ENCODE measurements around the gene RAET1E.
A peak's percentile ranks its signal among the peaks of the same experiment; 100 is the strongest.
"Not testable (repeated sequence)": the region's sequence is repeated elsewhere in the genome, so short reads cannot be mapped to it uniquely, and the experiment has no call there.

RAET1E gene

DNA sequence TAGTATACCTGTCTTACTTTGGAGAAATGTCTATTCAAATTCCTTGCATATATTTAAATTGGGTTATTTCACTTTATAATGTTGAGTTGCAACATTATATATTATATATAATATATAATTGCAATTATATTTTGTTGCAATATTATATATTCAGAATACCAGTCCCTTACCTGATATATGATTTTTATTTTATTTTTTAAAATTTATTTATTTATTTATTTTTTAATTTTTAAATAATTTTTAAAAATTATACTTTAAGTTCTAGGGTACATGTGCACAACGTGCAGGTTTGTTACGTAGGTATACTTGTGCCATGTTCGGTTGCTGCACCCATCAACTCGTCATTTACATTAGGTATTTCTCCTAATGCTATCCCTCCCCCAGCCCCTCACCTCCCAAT is 29.1 kb upstream of the RAET1E start:
- H3K79me1 ChIP-seq (ENCODE audit: low read length); H4K91ac ChIP-seq (ENCODE audit: low read depth, low read length); H2BK120ac ChIP-seq (ENCODE audit: insufficient read depth, low read length, poor library complexity); H2BK12ac ChIP-seq (ENCODE audit: low read length); DNase-seq; H4K12ac ChIP-seq (ENCODE audit: low read depth, low read length); H3K18ac ChIP-seq (ENCODE audit: low read length); H3K79me2 ChIP-seq (ENCODE audit: control insufficient read depth, insufficient read depth, low read length, poor library complexity); H3K4me3 ChIP-seq (ENCODE audit: low read depth, low read length); H3K4me2 ChIP-seq (ENCODE audit: low read length); H3K23ac ChIP-seq (ENCODE audit: low read length); H3K27ac ChIP-seq (ENCODE audit: low read depth, low read length); H3K36me3 ChIP-seq (ENCODE audit: control insufficient read depth in 1 of 2, insufficient read depth in 2 of 2, low read length in 2 of 2); H3K9ac ChIP-seq (ENCODE audit: low read length); H2AFZ ChIP-seq (ENCODE audit: insufficient read depth, low read length, poor library complexity); H2BK5ac ChIP-seq (ENCODE audit: low read depth, low read length, poor library complexity); H3K4ac ChIP-seq (ENCODE audit: low read depth, low read length); H3K14ac ChIP-seq (ENCODE audit: low read length); H2AK5ac ChIP-seq (ENCODE audit: low read length); H4K8ac ChIP-seq (ENCODE audit: low read depth, low read length): not testable (repeated sequence)
- Histone ChIP-seq H3K4me1 (ENCODE audit: control insufficient read depth in 1 of 2, insufficient read depth in 2 of 2, low read length in 2 of 2) (peaks cover 0 to 12% of the 10 kb centered on the region in 2 experiments), H3K27me3 (ENCODE audit: insufficient read depth, low read length) (peaks cover 33% of the 10 kb centered on the region), H3K9me3 (ENCODE audit: insufficient read depth, low read depth, low read length) (peaks cover 14% of the 10 kb centered on the region)
- WGBS (ENCODE audit: extremely low coverage, insufficient coverage, insufficient read length) = no CpG with 5 or more reads among the region's 4 CpGs

GRCh38 chr6:149925974-149926777 is 28.3 kb upstream of the RAET1E start:
- H3K4me1 ChIP-seq (ENCODE audit: control insufficient read depth in 1 of 2, insufficient read depth in 2 of 2, low read length in 2 of 2) = peaks cover 0 to 12% of the 10 kb centered on the region in 2 experiments
- no peak overlapping the region for H3K4ac ChIP-seq (ENCODE audit: low read depth, low read length)
- no peak overlapping the region for H3K27ac ChIP-seq (ENCODE audit: low read depth, low read length)
- peak overlapping the region; percentile 87 for H2AFZ ChIP-seq (ENCODE audit: insufficient read depth, low read length, poor library complexity)
- no peak overlapping the region for H2BK12ac ChIP-seq (ENCODE audit: low read length)
- no peak overlapping the region for H2AK5ac ChIP-seq (ENCODE audit: low read length)
- H3K36me3 ChIP-seq (ENCODE audit: control insufficient read depth in 1 of 2, insufficient read depth in 2 of 2, low read length in 2 of 2) = no peaks in the 10 kb centered on the region
- peak overlapping the region; percentile 85 for H3K4me2 ChIP-seq (ENCODE audit: low read length)
- H4K8ac ChIP-seq (ENCODE audit: low read depth, low read length) = peak overlapping the region; percentile 77
- H3K18ac ChIP-seq (ENCODE audit: low read length) = no peak overlapping the region
- no peak overlapping the region for H4K91ac ChIP-seq (ENCODE audit: low read depth, low read length)
- H3K79me2 ChIP-seq (ENCODE audit: control insufficient read depth, insufficient read depth, low read length, poor library complexity) = peaks cover 4% of the 10 kb centered on the region
- peak overlapping the region; percentile 58 for H3K4me3 ChIP-seq (ENCODE audit: low read depth, low read length)
- peaks cover 38% of the 10 kb centered on the region for H3K27me3 ChIP-seq (ENCODE audit: insufficient read depth, low read length)
- peaks cover 19% of the 10 kb centered on the region for H3K9me3 ChIP-seq (ENCODE audit: insufficient read depth, low read depth, low read length)
- H2BK5ac ChIP-seq (ENCODE audit: low read depth, low read length, poor library complexity) = no peak overlapping the region
- H2BK120ac ChIP-seq (ENCODE audit: insufficient read depth, low read length, poor library complexity) = no peak overlapping the region
- H3K9ac ChIP-seq (ENCODE audit: low read length) = peak overlapping the region; percentile 36
- no peaks in the 10 kb centered on the region for H3K79me1 ChIP-seq (ENCODE audit: low read length)
- no CpG with 5 or more reads among the region's 31 CpGs for WGBS (ENCODE audit: extremely low coverage, insufficient coverage, insufficient read length)
- DNase-seq = peak; percentile 77 to 85
- H3K23ac ChIP-seq (ENCODE audit: low read length) = no peak overlapping the region
- peak overlapping the region; percentile 11 for H3K14ac ChIP-seq (ENCODE audit: low read length)
- peak overlapping the region; percentile 27 for H4K12ac ChIP-seq (ENCODE audit: low read depth, low read length)

- Histone ChIP-seq H2AK5ac (ENCODE audit: low read length) (no peak overlapping the region), H3K14ac (ENCODE audit: low read length) (peak overlapping the region; percentile 11), H2AFZ (ENCODE audit: insufficient read depth, low read length, poor library complexity) (peak overlapping the region; percentile 87), H3K79me2 (ENCODE audit: control insufficient read depth, insufficient read depth, low read length, poor library complexity) (peaks cover 4% of the 10 kb centered on the region), H3K23ac (ENCODE audit: low read length) (no peak overlapping the region), H4K91ac (ENCODE audit: low read depth, low read length) (no peak overlapping the region), H3K36me3 (ENCODE audit: control insufficient read depth in 1 of 2, insufficient read depth in 2 of 2, low read length in 2 of 2) (no peaks in the 10 kb centered on the region), H2BK120ac (ENCODE audit: insufficient read depth, low read length, poor library complexity) (no peak overlapping the region), H4K12ac (ENCODE audit: low read depth, low read length) (peak overlapping the region; percentile 27), H3K4me1 (ENCODE audit: control insufficient read depth in 1 of 2, insufficient read depth in 2 of 2, low read length in 2 of 2) (peaks cover 0 to 12% of the 10 kb centered on the region in 2 experiments), H2BK5ac (ENCODE audit: low read depth, low read length, poor library complexity) (no peak overlapping the region), H2BK12ac (ENCODE audit: low read length) (no peak overlapping the region), H3K27me3 (ENCODE audit: insufficient read depth, low read length) (peaks cover 43% of the 10 kb centered on the region), H3K18ac (ENCODE audit: low read length) (no peak overlapping the region), H3K27ac (ENCODE audit: low read depth, low read length) (no peak overlapping the region), H3K4me3 (ENCODE audit: low read depth, low read length) (peak overlapping the region; percentile 58), H3K79me1 (ENCODE audit: low read length) (no peaks in the 10 kb centered on the region), H4K8ac (ENCODE audit: low read depth, low read length) (peak overlapping the region; percentile 77), H3K4ac (ENCODE audit: low read depth, low read length) (no peak overlapping the region), H3K9ac (ENCODE audit: low read length) (no peak overlapping the region), H3K9me3 (ENCODE audit: insufficient read depth, low read depth, low read length) (peaks cover 19% of the 10 kb centered on the region), H3K4me2 (ENCODE audit: low read length) (peak overlapping the region; percentile 85)
- WGBS (ENCODE audit: extremely low coverage, insufficient coverage, insufficient read length) = no CpG with 5 or more reads among the region's 34 CpGs
- peak in 1 of 2 donors; percentile 24 for DNase-seq
These were observed 27.5 kb upstream of the RAET1E start for GRCh38 chr6:149925253-149925973.

- Histone ChIP-seq H4K8ac (ENCODE audit: low read depth, low read length) (no peak overlapping the region), H3K18ac (ENCODE audit: low read length) (no peak overlapping the region), H4K12ac (ENCODE audit: low read depth, low read length) (no peak overlapping the region), H2AK5ac (ENCODE audit: low read length) (no peak overlapping the region), H3K4me2 (ENCODE audit: low read length) (no peak overlapping the region), H3K23ac (ENCODE audit: low read length) (no peak overlapping the region), H3K9me3 (ENCODE audit: insufficient read depth, low read depth, low read length) (peaks cover 20% of the 10 kb centered on the region), H3K27me3 (ENCODE audit: insufficient read depth, low read length) (peaks cover 43% of the 10 kb centered on the region), H2BK5ac (ENCODE audit: low read depth, low read length, poor library complexity) (no peak overlapping the region), H2BK12ac (ENCODE audit: low read length) (no peak overlapping the region), H2AFZ (ENCODE audit: insufficient read depth, low read length, poor library complexity) (no peak overlapping the region), H3K4me1 (ENCODE audit: control insufficient read depth in 1 of 2, insufficient read depth in 2 of 2, low read length in 2 of 2) (peaks cover 0 to 12% of the 10 kb centered on the region in 2 experiments), H3K27ac (ENCODE audit: low read depth, low read length) (no peak overlapping the region), H3K79me2 (ENCODE audit: control insufficient read depth, insufficient read depth, low read length, poor library complexity) (peaks cover 4% of the 10 kb centered on the region), H2BK120ac (ENCODE audit: insufficient read depth, low read length, poor library complexity) (no peak overlapping the region), H4K91ac (ENCODE audit: low read depth, low read length) (no peak overlapping the region), H3K4me3 (ENCODE audit: low read depth, low read length) (no peak overlapping the region), H3K14ac (ENCODE audit: low read length) (no peak overlapping the region), H3K36me3 (ENCODE audit: control insufficient read depth in 1 of 2, insufficient read depth in 2 of 2, low read length in 2 of 2) (no peaks in the 10 kb centered on the region), H3K4ac (ENCODE audit: low read depth, low read length) (no peak overlapping the region), H3K79me1 (ENCODE audit: low read length) (no peaks in the 10 kb centered on the region), H3K9ac (ENCODE audit: low read length) (no peak overlapping the region)
- no CpG with 5 or more reads among the region's 4 CpGs for WGBS (ENCODE audit: extremely low coverage, insufficient coverage, insufficient read length)
- DNase-seq = no peak
These were observed 27.0 kb upstream of the RAET1E start for GRCh38 chr6:149924933-149925252.

Data from trophoblast cell (in vitro differentiated cells and primary cell).